SK-N-SH treated with all-trans-retinoic acid at 6 μM for 48 hours (cell line): ENCODE results near the gene VANGL1.

Experiments
- ATAC-seq: fragments of 200-7000 bp; cut with Tn5 transposase; 3 replicates; pipeline ENCODE4 v1.9.1; 2020; ENCODE audit warnings: mild to moderate bottlenecking, moderate library complexity
- CSDC2 ChIP-seq: fragments of 250-450 bp; sonication (Bioruptor Pico); IDR thresholded peaks from 2 replicates; pipeline ENCODE4 v1.5.0; 2020; ENCODE audit warnings: mild to moderate bottlenecking, moderate library complexity
- ESRRG ChIP-seq: fragments of 250-450 bp; sonication (Bioruptor Pico); IDR thresholded peaks from 2 replicates; pipeline ENCODE4 v1.6.1; 2021; ENCODE audit warnings: mild to moderate bottlenecking
- OSR1 ChIP-seq: fragments of 250-450 bp; sonication (Bioruptor Pico); IDR thresholded peaks from 2 replicates; pipeline ENCODE4 v1.8.0; 2022; ENCODE audit warnings: moderate library complexity, mild to moderate bottlenecking, inconsistent platforms
- SNAI2 ChIP-seq: fragments of 250-450 bp; sonication (Bioruptor Pico); IDR thresholded peaks from 2 replicates; pipeline ENCODE4 v1.5.0; 2020; ENCODE audit warnings: mild to moderate bottlenecking, moderate library complexity
- TCF4 ChIP-seq: fragments of 250-450 bp; sonication (Bioruptor Pico); IDR thresholded peaks from 2 replicates; pipeline ENCODE4 v1.8.0; 2021; ENCODE audit warnings: mild to moderate bottlenecking, moderate library complexity, borderline replicate concordance
- TOX ChIP-seq: fragments of 250-450 bp; sonication (Bioruptor Pico); IDR thresholded peaks from 2 replicates; pipeline ENCODE4 v1.8.0; 2021; ENCODE audit warnings: mild to moderate bottlenecking, moderate library complexity, borderline replicate concordance
- ZC3H10 ChIP-seq: fragments of 250-450 bp; sonication (Bioruptor Pico); IDR thresholded peaks from 2 replicates; pipeline ENCODE4 v1.5.1; 2021; ENCODE audit warnings: mild to moderate bottlenecking, moderate library complexity
- ZFP30 ChIP-seq: fragments of 450-650 bp; formaldehyde crosslinking; IDR thresholded peaks from 2 replicates; pipeline ENCODE4 v1.5.0; 2022; ENCODE audit warnings: mild to moderate bottlenecking, moderate library complexity
- ZNF8 ChIP-seq: fragments of 450-650 bp; formaldehyde crosslinking; IDR thresholded peaks from 2 replicates; pipeline ENCODE4 v1.5.0; 2020; ENCODE audit warnings: mild to moderate bottlenecking, moderate library complexity
- TF ChIP-seq, protein P1 (sequence below): fragments of 250-450 bp; sonication (Bioruptor Pico); IDR thresholded peaks from 2 replicates; pipeline ENCODE4 v1.5.0; 2020; ENCODE audit warnings: mild to moderate bottlenecking, moderate library complexity
- TF ChIP-seq, protein P2 (sequence below): fragments of 250-450 bp; sonication (Bioruptor Pico); IDR thresholded peaks from 2 replicates; pipeline ENCODE4 v1.8.0; 2020; ENCODE audit warnings: mild to moderate bottlenecking, moderate library complexity, borderline replicate concordance
- TF ChIP-seq, protein P3 (sequence below): fragments of 250-450 bp; sonication (Bioruptor Pico); IDR thresholded peaks from 2 replicates; pipeline ENCODE4 v1.8.0; 2021; ENCODE audit warnings: low read depth, mild to moderate bottlenecking, moderate library complexity, borderline replicate concordance
- TF ChIP-seq, protein P4 (sequence below): fragments of 250-450 bp; sonication (Bioruptor Pico); IDR thresholded peaks from 2 replicates; pipeline ENCODE4 v1.5.1; 2020; ENCODE audit warnings: low read depth, mild to moderate bottlenecking, moderate library complexity
- TF ChIP-seq, protein P5 (sequence below): fragments of 250-450 bp; sonication (Bioruptor Pico); IDR thresholded peaks from 2 replicates; pipeline ENCODE4 v1.5.1; 2021; ENCODE audit warnings: mild to moderate bottlenecking, moderate library complexity

VANGL1 gene

DNA sequence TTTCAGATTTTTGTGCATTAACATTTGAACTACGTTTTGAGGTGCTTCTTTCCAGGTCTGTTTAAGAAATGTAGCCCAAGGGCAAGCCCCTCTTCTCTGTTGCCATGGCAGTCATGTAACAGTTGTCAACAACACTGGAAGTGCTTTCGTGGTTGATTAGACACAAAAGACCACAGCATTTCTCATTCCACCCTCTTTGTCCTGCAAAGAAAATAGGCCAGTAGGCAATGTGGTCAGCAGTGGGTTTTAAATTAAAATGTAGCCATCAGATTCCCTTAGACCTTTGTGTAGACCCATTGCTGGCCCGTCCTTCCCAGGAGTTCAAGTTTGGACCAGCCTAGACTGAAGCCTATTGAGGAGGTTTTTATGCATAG lies 35.4 kb downstream of the VANGL1 start:
- TF ChIP-seq, protein P1, sequence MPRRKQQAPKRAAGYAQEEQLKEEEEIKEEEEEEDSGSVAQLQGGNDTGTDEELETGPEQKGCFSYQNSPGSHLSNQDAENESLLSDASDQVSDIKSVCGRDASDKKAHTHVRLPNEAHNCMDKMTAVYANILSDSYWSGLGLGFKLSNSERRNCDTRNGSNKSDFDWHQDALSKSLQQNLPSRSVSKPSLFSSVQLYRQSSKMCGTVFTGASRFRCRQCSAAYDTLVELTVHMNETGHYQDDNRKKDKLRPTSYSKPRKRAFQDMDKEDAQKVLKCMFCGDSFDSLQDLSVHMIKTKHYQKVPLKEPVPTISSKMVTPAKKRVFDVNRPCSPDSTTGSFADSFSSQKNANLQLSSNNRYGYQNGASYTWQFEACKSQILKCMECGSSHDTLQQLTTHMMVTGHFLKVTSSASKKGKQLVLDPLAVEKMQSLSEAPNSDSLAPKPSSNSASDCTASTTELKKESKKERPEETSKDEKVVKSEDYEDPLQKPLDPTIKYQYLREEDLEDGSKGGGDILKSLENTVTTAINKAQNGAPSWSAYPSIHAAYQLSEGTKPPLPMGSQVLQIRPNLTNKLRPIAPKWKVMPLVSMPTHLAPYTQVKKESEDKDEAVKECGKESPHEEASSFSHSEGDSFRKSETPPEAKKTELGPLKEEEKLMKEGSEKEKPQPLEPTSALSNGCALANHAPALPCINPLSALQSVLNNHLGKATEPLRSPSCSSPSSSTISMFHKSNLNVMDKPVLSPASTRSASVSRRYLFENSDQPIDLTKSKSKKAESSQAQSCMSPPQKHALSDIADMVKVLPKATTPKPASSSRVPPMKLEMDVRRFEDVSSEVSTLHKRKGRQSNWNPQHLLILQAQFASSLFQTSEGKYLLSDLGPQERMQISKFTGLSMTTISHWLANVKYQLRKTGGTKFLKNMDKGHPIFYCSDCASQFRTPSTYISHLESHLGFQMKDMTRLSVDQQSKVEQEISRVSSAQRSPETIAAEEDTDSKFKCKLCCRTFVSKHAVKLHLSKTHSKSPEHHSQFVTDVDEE (CRISPR knock-in tag): no peak
- no peak for TF ChIP-seq CSDC2 (CRISPR knock-in tag)
- no peak for TF ChIP-seq ZNF8 (CRISPR knock-in tag)
- TF ChIP-seq, protein P2, sequence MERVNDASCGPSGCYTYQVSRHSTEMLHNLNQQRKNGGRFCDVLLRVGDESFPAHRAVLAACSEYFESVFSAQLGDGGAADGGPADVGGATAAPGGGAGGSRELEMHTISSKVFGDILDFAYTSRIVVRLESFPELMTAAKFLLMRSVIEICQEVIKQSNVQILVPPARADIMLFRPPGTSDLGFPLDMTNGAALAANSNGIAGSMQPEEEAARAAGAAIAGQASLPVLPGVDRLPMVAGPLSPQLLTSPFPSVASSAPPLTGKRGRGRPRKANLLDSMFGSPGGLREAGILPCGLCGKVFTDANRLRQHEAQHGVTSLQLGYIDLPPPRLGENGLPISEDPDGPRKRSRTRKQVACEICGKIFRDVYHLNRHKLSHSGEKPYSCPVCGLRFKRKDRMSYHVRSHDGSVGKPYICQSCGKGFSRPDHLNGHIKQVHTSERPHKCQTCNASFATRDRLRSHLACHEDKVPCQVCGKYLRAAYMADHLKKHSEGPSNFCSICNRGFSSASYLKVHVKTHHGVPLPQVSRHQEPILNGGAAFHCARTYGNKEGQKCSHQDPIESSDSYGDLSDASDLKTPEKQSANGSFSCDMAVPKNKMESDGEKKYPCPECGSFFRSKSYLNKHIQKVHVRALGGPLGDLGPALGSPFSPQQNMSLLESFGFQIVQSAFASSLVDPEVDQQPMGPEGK (CRISPR knock-in tag): no peak
- ATAC-seq: no peak; the same call in 2 of the 3 replicates

DNA sequence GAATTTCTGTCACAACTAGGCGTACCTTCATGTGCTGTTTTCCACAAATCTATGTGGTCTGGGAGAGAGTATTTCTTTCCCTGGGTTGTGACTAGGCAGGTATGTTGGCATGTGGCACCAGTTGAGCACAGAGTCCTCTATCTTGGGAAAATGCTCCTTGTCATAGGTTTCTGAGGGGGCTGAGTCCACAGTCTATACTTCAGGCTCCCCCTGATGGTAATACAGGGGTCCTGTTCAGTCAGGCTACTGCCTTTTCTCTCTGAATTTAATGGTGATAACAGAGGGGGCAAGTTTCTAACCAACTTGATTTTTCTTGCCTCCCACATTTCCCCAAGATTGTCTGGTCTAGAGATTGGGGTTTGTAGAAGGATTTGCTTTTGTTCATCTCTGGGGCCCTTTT lies 35.8 kb downstream of the VANGL1 start:
- no peak for ATAC-seq
- TF ChIP-seq TCF4 (CRISPR knock-in tag): no peak
- no peak for TF ChIP-seq OSR1 (CRISPR knock-in tag)
- TF ChIP-seq, protein P3, sequence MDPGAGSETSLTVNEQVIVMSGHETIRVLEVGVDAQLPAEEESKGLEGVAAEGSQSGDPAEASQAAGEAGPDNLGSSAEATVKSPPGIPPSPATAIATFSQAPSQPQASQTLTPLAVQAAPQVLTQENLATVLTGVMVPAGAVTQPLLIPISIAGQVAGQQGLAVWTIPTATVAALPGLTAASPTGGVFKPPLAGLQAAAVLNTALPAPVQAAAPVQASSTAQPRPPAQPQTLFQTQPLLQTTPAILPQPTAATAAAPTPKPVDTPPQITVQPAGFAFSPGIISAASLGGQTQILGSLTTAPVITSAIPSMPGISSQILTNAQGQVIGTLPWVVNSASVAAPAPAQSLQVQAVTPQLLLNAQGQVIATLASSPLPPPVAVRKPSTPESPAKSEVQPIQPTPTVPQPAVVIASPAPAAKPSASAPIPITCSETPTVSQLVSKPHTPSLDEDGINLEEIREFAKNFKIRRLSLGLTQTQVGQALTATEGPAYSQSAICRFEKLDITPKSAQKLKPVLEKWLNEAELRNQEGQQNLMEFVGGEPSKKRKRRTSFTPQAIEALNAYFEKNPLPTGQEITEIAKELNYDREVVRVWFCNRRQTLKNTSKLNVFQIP (CRISPR knock-in tag): no peak
- TF ChIP-seq SNAI2 (CRISPR knock-in tag): no peak
- TF ChIP-seq, protein P4, sequence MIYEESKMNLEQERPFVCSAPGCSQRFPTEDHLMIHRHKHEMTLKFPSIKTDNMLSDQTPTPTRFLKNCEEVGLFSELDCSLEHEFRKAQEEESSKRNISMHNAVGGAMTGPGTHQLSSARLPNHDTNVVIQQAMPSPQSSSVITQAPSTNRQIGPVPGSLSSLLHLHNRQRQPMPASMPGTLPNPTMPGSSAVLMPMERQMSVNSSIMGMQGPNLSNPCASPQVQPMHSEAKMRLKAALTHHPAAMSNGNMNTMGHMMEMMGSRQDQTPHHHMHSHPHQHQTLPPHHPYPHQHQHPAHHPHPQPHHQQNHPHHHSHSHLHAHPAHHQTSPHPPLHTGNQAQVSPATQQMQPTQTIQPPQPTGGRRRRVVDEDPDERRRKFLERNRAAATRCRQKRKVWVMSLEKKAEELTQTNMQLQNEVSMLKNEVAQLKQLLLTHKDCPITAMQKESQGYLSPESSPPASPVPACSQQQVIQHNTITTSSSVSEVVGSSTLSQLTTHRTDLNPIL: no peak
- no peak for TF ChIP-seq ZFP30 (CRISPR knock-in tag)
- TF ChIP-seq ESRRG (CRISPR knock-in tag): no peak

DNA sequence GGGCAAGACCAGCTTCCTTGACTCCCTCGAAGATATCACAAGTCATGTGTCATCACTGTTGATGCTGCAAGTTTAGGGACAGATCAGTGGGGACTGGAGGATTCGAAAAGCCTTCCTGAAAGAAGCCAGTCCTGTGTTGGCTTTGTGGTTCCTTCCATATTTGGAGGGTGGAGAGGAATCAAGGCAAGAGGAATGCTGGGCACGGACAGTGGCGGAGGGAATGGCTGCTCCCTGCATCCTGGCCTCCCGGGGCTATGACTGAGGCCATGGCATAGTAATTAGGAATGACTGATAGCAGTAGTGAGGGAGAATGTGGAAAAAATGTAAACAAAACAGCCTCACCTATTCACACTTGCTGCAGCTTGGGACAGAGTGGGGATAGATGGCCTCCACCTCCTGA lies 36.4 kb downstream of the VANGL1 start:
- TF ChIP-seq TOX (CRISPR knock-in tag) (no peak), TCF4 (CRISPR knock-in tag) (no peak), ZC3H10 (CRISPR knock-in tag) (no peak)
- TF ChIP-seq, protein P5, sequence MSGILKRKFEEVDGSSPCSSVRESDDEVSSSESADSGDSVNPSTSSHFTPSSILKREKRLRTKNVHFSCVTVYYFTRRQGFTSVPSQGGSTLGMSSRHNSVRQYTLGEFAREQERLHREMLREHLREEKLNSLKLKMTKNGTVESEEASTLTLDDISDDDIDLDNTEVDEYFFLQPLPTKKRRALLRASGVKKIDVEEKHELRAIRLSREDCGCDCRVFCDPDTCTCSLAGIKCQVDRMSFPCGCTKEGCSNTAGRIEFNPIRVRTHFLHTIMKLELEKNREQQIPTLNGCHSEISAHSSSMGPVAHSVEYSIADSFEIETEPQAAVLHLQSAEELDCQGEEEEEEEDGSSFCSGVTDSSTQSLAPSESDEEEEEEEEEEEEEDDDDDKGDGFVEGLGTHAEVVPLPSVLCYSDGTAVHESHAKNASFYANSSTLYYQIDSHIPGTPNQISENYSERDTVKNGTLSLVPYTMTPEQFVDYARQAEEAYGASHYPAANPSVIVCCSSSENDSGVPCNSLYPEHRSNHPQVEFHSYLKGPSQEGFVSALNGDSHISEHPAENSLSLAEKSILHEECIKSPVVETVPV: no peak
- TF ChIP-seq, protein P3 (CRISPR knock-in tag): no peak
- TF ChIP-seq, protein P1 (CRISPR knock-in tag): no peak
- TF ChIP-seq, all 23 proteins: peak for 0
- no peak for ATAC-seq
